22Rv1 (cell line): Measurements from ENCODE around the gene ANGPTL2.

Experiments
- ZFX ChIP-seq: fragments of 450-650 bp; IDR thresholded peaks from 2 replicates; pipeline ENCODE4 v1.6.1; 2017; ENCODE audit warnings: antibody characterized with exemption, borderline replicate concordance
- TF ChIP-seq, protein P1 (sequence below): fragments of 450-650 bp; IDR thresholded peaks from 2 replicates; pipeline ENCODE4 v1.5.1; 2017; ENCODE audit warnings: mild to moderate bottlenecking

DNA sequence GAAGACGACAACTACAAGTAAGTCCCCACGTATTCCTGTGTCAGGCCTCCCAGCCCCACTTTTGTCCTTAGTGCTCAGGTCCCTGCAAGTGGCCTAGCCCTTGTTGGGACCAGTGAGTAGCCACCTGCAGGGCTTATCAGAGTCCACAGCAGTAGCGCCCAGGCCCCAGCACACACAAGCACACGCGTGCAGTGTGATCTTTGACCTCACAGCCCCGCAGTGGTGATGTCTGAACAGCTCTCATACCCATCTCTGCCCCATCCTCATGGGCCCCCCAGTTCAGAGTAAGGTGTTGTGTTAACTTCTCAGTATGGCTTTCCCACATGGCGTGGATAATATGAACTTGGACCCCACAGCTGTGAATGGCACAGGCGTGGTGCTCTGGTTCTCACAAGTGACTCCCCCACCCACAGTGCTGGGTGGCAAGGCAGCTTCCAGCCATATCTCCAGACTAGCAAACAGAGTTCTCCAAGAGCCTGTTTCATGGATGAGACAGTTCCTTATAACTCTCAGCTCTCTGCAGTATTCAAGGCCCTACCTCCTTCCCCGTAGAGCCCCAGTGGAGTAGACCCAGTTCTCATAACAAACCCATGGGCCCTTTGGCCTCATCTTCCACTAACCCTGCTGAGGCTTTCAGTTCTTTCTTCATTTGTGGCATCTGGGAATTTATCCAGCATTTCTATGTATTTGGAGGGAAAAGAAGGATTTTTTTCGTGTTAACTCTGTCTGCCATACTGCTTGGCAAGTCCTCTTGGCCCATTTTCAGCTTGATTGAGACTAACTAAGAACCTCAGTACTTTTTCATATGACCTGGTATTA, 46.5 kb upstream of the ANGPTL2 start:
- TF ChIP-seq, protein P1, sequence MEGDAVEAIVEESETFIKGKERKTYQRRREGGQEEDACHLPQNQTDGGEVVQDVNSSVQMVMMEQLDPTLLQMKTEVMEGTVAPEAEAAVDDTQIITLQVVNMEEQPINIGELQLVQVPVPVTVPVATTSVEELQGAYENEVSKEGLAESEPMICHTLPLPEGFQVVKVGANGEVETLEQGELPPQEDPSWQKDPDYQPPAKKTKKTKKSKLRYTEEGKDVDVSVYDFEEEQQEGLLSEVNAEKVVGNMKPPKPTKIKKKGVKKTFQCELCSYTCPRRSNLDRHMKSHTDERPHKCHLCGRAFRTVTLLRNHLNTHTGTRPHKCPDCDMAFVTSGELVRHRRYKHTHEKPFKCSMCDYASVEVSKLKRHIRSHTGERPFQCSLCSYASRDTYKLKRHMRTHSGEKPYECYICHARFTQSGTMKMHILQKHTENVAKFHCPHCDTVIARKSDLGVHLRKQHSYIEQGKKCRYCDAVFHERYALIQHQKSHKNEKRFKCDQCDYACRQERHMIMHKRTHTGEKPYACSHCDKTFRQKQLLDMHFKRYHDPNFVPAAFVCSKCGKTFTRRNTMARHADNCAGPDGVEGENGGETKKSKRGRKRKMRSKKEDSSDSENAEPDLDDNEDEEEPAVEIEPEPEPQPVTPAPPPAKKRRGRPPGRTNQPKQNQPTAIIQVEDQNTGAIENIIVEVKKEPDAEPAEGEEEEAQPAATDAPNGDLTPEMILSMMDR, result no peak
- no peak for TF ChIP-seq ZFX
